HCT116 (cell line): ENCODE data around the gene OR2A12. TPM values are rescaled to one million over a fixed set of nuclear protein-coding genes. Genes with fewer than 3 reads are reported as not detected.

Source experiments
- ATAC-seq: fragments of 200-7000 bp; cut with Tn5 transposase; 2 replicates; pipeline ENCODE4 v1.9.1; 2020; ENCODE audit warnings: mild to moderate bottlenecking, moderate library complexity
- Bru-seq: library from RNA; stranded (reverse); fragments of 400-500 nt; gene quantifications from one replicate; lab custom pipeline; 2021; lab: Mats Ljungman, UMichigan
- BruChase-seq, 2 experiments: library from RNA; stranded (reverse); fragments of 400-500 nt; gene quantifications; one replicate each; lab custom pipeline; 2021; lab: Mats Ljungman, UMichigan
- BruUV-seq: library from RNA; stranded (reverse); fragments of 400-500 nt; replicated peaks from 2 replicates; lab custom pipeline; 2021; lab: Mats Ljungman, UMichigan
- CTCF ChIA-PET: fragments of 300-600 bp; sonication (Branson Sonifier 250); formaldehyde crosslinking; loops from one replicate; lab custom pipeline; 2021; ENCODE audit warnings: antibody characterized with exemption; lab: Charles Lee
- POLR2A ChIA-PET: fragments of 300-600, 350-600 bp; sonication (Branson Sonifier 250); formaldehyde crosslinking; loops from one replicate; lab custom pipeline; 2021; ENCODE audit warnings: antibody characterized with exemption; lab: Charles Lee
- RAD21 ChIA-PET, 2 experiments: fragments of 300-600 bp; sonication (Branson Sonifier 250); formaldehyde crosslinking; loops; one replicate each; lab custom pipeline; 2023; ENCODE audit warnings: low total read pairs in 2 of 2; ENCODE audit not compliant: uncharacterized antibody in 2 of 2, unreplicated experiment in 2 of 2, low non-redundant PET in 1 of 2; lab: Charles Lee
- DNase-seq: peaks from one replicate; pipeline ENCODE4 v3.0.0-alpha.2; 2010; ENCODE audit warnings: low read depth, low spot score
- H2AFZ ChIP-seq: fragments of 200-600 bp; shearing (Covaris generic), sonication (generic); 2 replicates; pipeline ENCODE4 v1.6.1; 2017; ENCODE audit warnings: low read depth, mixed run types, mixed read lengths, antibody characterized with exemption, low read length; ENCODE audit not compliant: poor library complexity, severe bottlenecking
- H3K27ac ChIP-seq: 2 replicates; pipeline ENCODE4 v1.5.1; 2012; ENCODE audit warnings: low read depth, low read length
- H3K27me3 ChIP-seq: fragments of 200-600 bp; sonication (generic); 2 replicates; pipeline ENCODE4 v1.6.1; 2016; ENCODE audit warnings: mixed run types, low read length, mixed read lengths; ENCODE audit not compliant: insufficient read depth
- H3K36me3 ChIP-seq, 2 experiments: fragments of 200-500 bp in 1 of 2; fragments of 200-600 bp in 1 of 2; sonication (Bioruptor generic) in 1 of 2; sonication (generic) in 1 of 2; 2 replicates each; pipeline versions ENCODE4 v1.5.1 to v1.6.1; 2014 to 2016; ENCODE audit warnings: low read length in 2 of 2, inconsistent platforms in 1 of 2, mixed read lengths in 1 of 2, mixed run types in 1 of 2; ENCODE audit not compliant: insufficient read depth in 2 of 2, control insufficient read depth in 1 of 2
- H3K4me1 ChIP-seq, 2 experiments: fragments of 200-600 bp in 1 of 2; sonication (generic) in 1 of 2; 2 replicates each; pipeline versions ENCODE4 v1.5.1 to v1.6.1; 2012 to 2017; ENCODE audit warnings: low read length in 2 of 2, inconsistent platforms in 1 of 2, mild to moderate bottlenecking in 1 of 2, mixed read lengths in 1 of 2, mixed run types in 1 of 2, moderate library complexity in 1 of 2; ENCODE audit not compliant: insufficient read depth in 2 of 2, control insufficient read depth in 1 of 2
- H3K4me2 ChIP-seq: fragments of 200-600 bp; sonication (generic); 2 replicates; pipeline ENCODE4 v1.6.1; 2017; ENCODE audit warnings: mixed run types, low read length, mixed read lengths
- H3K4me3 ChIP-seq, 2 experiments: fragments of 200-600 bp in 1 of 2; sonication (generic) in 1 of 2; replicated peaks in 1 of 2; 2 replicates each; pipeline ENCODE4 v1.5.1; 2011 to 2016; ENCODE audit warnings: low read length in 2 of 2, control low read depth in 1 of 2, low read depth in 1 of 2, mild to moderate bottlenecking in 1 of 2, mixed read lengths in 1 of 2, mixed run types in 1 of 2
- H3K79me2 ChIP-seq: fragments of 200-600 bp; sonication (generic); 2 replicates; pipeline ENCODE4 v1.6.1; 2017; ENCODE audit warnings: mild to moderate bottlenecking, mixed run types, low read length, moderate library complexity, mixed read lengths; ENCODE audit not compliant: insufficient read depth
- H3K9ac ChIP-seq: fragments of 200-600 bp; sonication (generic); 2 replicates; pipeline ENCODE4 v1.6.1; 2016; ENCODE audit warnings: low read length, mixed read lengths
- H3K9me2 ChIP-seq: fragments of 200-600 bp; sonication (generic), shearing (Covaris generic); 2 replicates; pipeline ENCODE4 v1.6.1; 2017; ENCODE audit warnings: mixed run types, mild to moderate bottlenecking, moderate library complexity; ENCODE audit not compliant: insufficient read depth
- H3K9me3 ChIP-seq, 2 experiments: fragments of 200-500 bp in 1 of 2; fragments of 200-600 bp in 1 of 2; sonication (Bioruptor generic) in 1 of 2; sonication (generic) in 1 of 2; 2 replicates each; pipeline ENCODE4 v1.6.1; 2014 to 2017; ENCODE audit warnings: low read length in 2 of 2, mixed read lengths in 2 of 2, inconsistent platforms in 1 of 2, low read depth in 1 of 2, mild to moderate bottlenecking in 1 of 2, mixed run types in 1 of 2, moderate library complexity in 1 of 2; ENCODE audit not compliant: control insufficient read depth in 1 of 2, insufficient read depth in 1 of 2
- H4K20me1 ChIP-seq: fragments of 200-600 bp; sonication (generic), shearing (Covaris generic); 2 replicates; pipeline ENCODE4 v1.6.1; 2017; ENCODE audit warnings: mixed run types, mild to moderate bottlenecking, moderate library complexity; ENCODE audit not compliant: insufficient read depth
- EGR1 ChIP-seq: IDR thresholded peaks from 2 replicates; pipeline ENCODE4 v1.6.1; 2012; ENCODE audit warnings: low read depth
- ELF1 ChIP-seq: IDR thresholded peaks from 2 replicates; pipeline ENCODE4 v1.6.1; 2012; ENCODE audit warnings: low read depth, borderline replicate concordance
- EZH2phosphoT487 ChIP-seq: fragments of 200-600 bp; IDR thresholded peaks from 2 replicates; pipeline ENCODE4 v1.6.1; 2018; ENCODE audit warnings: antibody characterized with exemption, borderline replicate concordance
- SP1 ChIP-seq: IDR thresholded peaks from 2 replicates; pipeline ENCODE4 v1.6.1; 2012; ENCODE audit warnings: low read depth
- TCF7L2 ChIP-seq: IDR thresholded peaks from 2 replicates; pipeline ENCODE4 v1.7.0; 2011; ENCODE audit warnings: borderline replicate concordance, inconsistent platforms; ENCODE audit not compliant: insufficient read depth, insufficient read length; ENCODE audit errors: extremely low read depth
- intact Hi-C: fragments of 100-400 bp; cut with micrococcal nuclease; formaldehyde crosslinking; loops from 2 replicates; pipeline ENCODE4 v1.10.0; 2022
- long read RNA-seq: library from polyadenylated mRNA; unstranded; transcript quantifications from one replicate; pipeline ENCODE4 v2.0.0, GENCODE V29; 2021; ENCODE audit not compliant: unreplicated experiment
- polyA plus RNA-seq: library from polyadenylated mRNA; unstranded; fragments of >200 nt; gene quantifications from 2 replicates; pipeline ENCODE4 v1.2.1, GENCODE V29; 2012; ENCODE audit warnings: missing spikeins
- total RNA-seq: library from RNA; stranded (reverse); gene quantifications from one replicate; pipeline ENCODE4 v1.2.1, GENCODE V29; 2021; ENCODE audit not compliant: unreplicated experiment
- TF ChIP-seq, protein P1 (sequence below): IDR thresholded peaks from 2 replicates; pipeline ENCODE4 v1.6.1; 2011; ENCODE audit warnings: mild to moderate bottlenecking, low read length, moderate library complexity; ENCODE audit not compliant: insufficient replicate concordance; ENCODE audit errors: extremely low read depth

The OR2A12 gene, protein sequence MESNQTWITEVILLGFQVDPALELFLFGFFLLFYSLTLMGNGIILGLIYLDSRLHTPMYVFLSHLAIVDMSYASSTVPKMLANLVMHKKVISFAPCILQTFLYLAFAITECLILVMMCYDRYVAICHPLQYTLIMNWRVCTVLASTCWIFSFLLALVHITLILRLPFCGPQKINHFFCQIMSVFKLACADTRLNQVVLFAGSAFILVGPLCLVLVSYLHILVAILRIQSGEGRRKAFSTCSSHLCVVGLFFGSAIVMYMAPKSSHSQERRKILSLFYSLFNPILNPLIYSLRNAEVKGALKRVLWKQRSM
- not detected for total RNA-seq
- polyA plus RNA-seq = not detected in 2 replicates
- not detected for Bru-seq, nascent RNA
- not detected for BruChase-seq, experiment 1, labeled RNA remaining after a 6-hour chase
- not detected for BruChase-seq, experiment 2, labeled RNA remaining after a 2-hour chase
- long read RNA-seq = 0 reads

DNA sequence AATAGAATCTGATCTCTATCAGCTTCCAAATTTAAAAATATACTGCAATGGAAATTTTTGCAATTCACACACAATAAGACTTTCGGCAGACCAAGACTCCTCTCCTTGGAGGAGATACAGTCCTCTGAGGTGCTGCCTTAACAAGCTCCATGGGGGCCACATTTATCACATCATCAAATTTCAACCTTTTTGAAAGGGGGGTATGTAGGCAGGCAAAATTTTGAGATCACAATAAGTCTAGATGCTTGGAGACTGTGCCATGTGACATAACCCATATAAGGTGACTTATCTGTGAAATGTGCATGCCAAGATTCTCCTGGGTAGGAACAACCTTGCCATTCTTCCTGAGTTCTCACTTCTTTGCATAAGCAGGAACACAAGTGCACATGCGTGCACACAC lies at the start of gene OR2A12:
OR2A12 (plus strand) TSS at position 301 of the 400 bp plus-strand sequence. CDS start 8,830 bp downstream, outside the sequence.
- no peaks in the 10 kb centered on the region for H3K36me3 ChIP-seq
- DNase-seq (no peak), ATAC-seq (no peak)
- no peaks in the 10 kb centered on the region for H3K9me3 ChIP-seq
- CTCF ChIA-PET = no interaction called here
- intact Hi-C loops = no loop called here
- TF ChIP-seq EGR1 = no peak
- TF ChIP-seq EZH2phosphoT487 = no peak
- TF ChIP-seq, protein P1, sequence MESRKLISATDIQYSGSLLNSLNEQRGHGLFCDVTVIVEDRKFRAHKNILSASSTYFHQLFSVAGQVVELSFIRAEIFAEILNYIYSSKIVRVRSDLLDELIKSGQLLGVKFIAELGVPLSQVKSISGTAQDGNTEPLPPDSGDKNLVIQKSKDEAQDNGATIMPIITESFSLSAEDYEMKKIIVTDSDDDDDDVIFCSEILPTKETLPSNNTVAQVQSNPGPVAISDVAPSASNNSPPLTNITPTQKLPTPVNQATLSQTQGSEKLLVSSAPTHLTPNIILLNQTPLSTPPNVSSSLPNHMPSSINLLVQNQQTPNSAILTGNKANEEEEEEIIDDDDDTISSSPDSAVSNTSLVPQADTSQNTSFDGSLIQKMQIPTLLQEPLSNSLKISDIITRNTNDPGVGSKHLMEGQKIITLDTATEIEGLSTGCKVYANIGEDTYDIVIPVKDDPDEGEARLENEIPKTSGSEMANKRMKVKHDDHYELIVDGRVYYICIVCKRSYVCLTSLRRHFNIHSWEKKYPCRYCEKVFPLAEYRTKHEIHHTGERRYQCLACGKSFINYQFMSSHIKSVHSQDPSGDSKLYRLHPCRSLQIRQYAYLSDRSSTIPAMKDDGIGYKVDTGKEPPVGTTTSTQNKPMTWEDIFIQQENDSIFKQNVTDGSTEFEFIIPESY = no peak
- TF ChIP-seq TCF7L2 = no peak
- TF ChIP-seq SP1 = no peak
- H3K4me1 ChIP-seq = no peaks in the 10 kb centered on the region
- no peak within 1 kb of the TSS for H2AFZ ChIP-seq
- no peak within 1 kb of the TSS for H3K27ac ChIP-seq
- H3K4me2 ChIP-seq = no peak within 1 kb of the TSS
- RAD21 ChIA-PET = no interaction called here
- POLR2A ChIA-PET = no interaction called here
- H3K27me3 ChIP-seq = no peaks in the 10 kb centered on the region
- H3K9ac ChIP-seq = no peak within 1 kb of the TSS
- no TSS peak for BruUV-seq
- H3K4me3 ChIP-seq = no peak within 1 kb of the TSS
- no peaks in the 10 kb centered on the region for H3K79me2 ChIP-seq
- H3K9me2 ChIP-seq = no peaks in the 10 kb centered on the region
- no peaks in the 10 kb centered on the region for H4K20me1 ChIP-seq

DNA sequence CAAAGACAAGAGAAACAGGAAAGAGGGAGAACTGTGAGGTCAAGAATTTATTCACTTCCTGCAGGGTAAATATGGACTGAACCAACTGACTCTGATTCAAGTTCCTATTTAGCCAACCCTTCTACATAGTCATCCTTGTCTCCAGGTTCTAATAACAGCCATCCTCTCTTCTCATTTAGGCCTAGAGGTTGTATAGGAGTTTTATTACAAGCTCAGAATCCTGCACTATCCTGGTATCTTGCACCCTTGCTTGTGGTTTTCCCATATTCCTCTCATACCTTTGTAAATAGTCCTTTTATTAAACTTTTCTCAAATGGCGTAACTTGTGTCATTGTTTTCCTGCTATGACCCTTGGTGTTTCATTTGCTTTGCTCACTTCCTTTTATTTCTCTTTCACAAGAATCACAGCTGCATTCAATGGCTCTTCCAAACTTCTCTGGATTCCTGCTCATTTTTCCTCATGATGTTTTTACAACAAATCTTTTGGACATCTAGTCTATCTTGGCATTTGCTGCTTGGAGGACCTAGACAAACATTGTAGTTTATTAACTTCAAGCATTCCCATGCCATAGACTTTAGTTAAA lies 49.7 kb upstream of the OR2A12 start:
- ChIA-PET RAD21 (no interaction called here), POLR2A (no interaction called here), CTCF (no interaction called here)
- Histone ChIP-seq H3K9me3 (no peaks in the 10 kb centered on the region), H3K9me2 (no peaks in the 10 kb centered on the region), H3K9ac (no peak overlapping the region), H3K79me2 (no peaks in the 10 kb centered on the region), H3K36me3 (no peaks in the 10 kb centered on the region), H3K27ac (no peak overlapping the region), H4K20me1 (no peaks in the 10 kb centered on the region), H3K4me2 (no peak overlapping the region), H2AFZ (no peak overlapping the region), H3K4me3 (no peak overlapping the region), H3K4me1 (no peaks in the 10 kb centered on the region), H3K27me3 (no peaks in the 10 kb centered on the region)
- DNase-seq = no peak
- BruUV-seq = no TSS peak
- intact Hi-C loops = no loop called here
- TF ChIP-seq ELF1 = no peak
- ATAC-seq = no peak
